ENCODE measurements around the gene CUL7. TPM values are rescaled to one million over a fixed set of nuclear protein-coding genes. Genes with fewer than 3 reads are reported as not detected.
"Not testable (repeated sequence)": the region's sequence is repeated elsewhere in the genome, so short reads cannot be mapped to it uniquely, and the experiment has no call there.

CUL7 gene
- total RNA-seq, 1 experiment from 2014 or later = 18.6 TPM

DNA sequence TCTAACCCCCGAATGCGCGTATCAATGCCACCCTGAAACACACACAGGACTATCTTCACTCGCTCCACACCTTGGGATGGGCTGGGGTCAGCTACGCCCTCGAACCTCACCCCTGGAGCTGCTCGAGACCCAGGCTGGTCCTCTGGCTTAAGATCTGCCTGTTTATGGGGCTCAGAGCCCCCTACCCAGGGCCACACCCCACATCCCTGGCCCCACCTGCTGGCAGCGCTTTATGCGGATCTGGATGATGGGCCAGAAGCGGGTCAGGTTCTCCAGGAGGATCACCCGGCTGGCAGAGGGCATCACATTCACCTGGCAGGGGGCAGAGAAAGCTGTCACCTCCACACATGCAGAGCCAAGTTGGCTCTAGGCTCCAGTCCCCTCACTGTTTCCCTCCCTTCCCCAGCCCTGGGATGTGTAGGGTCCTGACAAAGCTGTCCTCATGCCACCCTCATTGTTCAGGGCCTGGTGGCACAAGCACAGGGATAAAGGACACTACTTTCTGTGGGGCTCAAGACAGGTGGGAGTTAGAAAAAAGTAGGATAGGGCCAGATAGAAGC lies 8.2 kb downstream of the CUL7 start:
- intact Hi-C loops (cut with micrococcal nuclease) = no loop called here
- TF ChIP-seq EZH2phosphoT487 (IDR thresholded peaks at IDR 0.05; ENCODE audit: borderline replicate concordance, low read length) (no peak), EZH2 (IDR thresholded peaks at IDR 0.05; ENCODE audit: low read length, unreplicated experiment) (no peak)
- TF ChIP-seq, protein P1, sequence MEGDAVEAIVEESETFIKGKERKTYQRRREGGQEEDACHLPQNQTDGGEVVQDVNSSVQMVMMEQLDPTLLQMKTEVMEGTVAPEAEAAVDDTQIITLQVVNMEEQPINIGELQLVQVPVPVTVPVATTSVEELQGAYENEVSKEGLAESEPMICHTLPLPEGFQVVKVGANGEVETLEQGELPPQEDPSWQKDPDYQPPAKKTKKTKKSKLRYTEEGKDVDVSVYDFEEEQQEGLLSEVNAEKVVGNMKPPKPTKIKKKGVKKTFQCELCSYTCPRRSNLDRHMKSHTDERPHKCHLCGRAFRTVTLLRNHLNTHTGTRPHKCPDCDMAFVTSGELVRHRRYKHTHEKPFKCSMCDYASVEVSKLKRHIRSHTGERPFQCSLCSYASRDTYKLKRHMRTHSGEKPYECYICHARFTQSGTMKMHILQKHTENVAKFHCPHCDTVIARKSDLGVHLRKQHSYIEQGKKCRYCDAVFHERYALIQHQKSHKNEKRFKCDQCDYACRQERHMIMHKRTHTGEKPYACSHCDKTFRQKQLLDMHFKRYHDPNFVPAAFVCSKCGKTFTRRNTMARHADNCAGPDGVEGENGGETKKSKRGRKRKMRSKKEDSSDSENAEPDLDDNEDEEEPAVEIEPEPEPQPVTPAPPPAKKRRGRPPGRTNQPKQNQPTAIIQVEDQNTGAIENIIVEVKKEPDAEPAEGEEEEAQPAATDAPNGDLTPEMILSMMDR (conservative IDR thresholded peaks at IDR 0.05; ENCODE audit: low read depth, low read length) = no peak

GRCh38 chr6:43043310-43043709 lies 10.3 kb downstream of the CUL7 start:
- ATAC-seq (no peak), DNase-seq (no peak)
- CTCF ChIA-PET = no interaction called here
- no peaks in the 10 kb centered on the region for H4K20me1 ChIP-seq (ENCODE audit: low read length)
- H3F3A ChIP-seq (ENCODE audit: low read length, unreplicated experiment) = no peaks in the 10 kb centered on the region
- H3K9me2 ChIP-seq (replicated peaks; ENCODE audit: low read length) = no peaks in the 10 kb centered on the region
- POLR2A ChIA-PET (ENCODE audit: unreplicated experiment) = no interaction called here
- no peaks in the 10 kb centered on the region for H3K27me3 ChIP-seq (ENCODE audit: low read length)
- H3K27ac ChIP-seq (ENCODE audit: low read length) = no peak overlapping the region
- H3K9me3 ChIP-seq (ENCODE audit: low read length) = no peaks in the 10 kb centered on the region
- no TSS peak for BruUV-seq (replicated peaks)
- H3K9ac ChIP-seq (ENCODE audit: low read length) = no peak overlapping the region
- intact Hi-C loops (cut with micrococcal nuclease) = no loop called here
- no peaks in the 10 kb centered on the region for H3K4me1 ChIP-seq (ENCODE audit: insufficient read depth, low read length)
- H3K4me2 ChIP-seq (ENCODE audit: low read length) = no peak overlapping the region
- no peaks in the 10 kb centered on the region for H3K79me2 ChIP-seq (ENCODE audit: low read length)
- H3K36me3 ChIP-seq (ENCODE audit: low read depth, low read length) = peaks cover 3% of the 10 kb centered on the region
- no peak overlapping the region for H2AFZ ChIP-seq (ENCODE audit: low read length)
- TF ChIP-seq EZH2 (IDR thresholded peaks at IDR 0.05; ENCODE audit: low read length, unreplicated experiment) = no peak
- TF ChIP-seq, protein P1 (conservative IDR thresholded peaks at IDR 0.05; ENCODE audit: low read depth, low read length) = no peak
- H3K4me3 ChIP-seq (ENCODE audit: low read length) = no peak overlapping the region

More for the DNA sequence above, 8.2 kb downstream of the CUL7 start:
- H3K9ac ChIP-seq (ENCODE audit: low read length) = no peak overlapping the region
- POLR2A ChIA-PET (ENCODE audit: unreplicated experiment) = no interaction called here
- no peak for ATAC-seq
- H3K9me3 ChIP-seq (ENCODE audit: low read length) = no peaks in the 10 kb centered on the region
- no peaks in the 10 kb centered on the region for H3K9me2 ChIP-seq (replicated peaks; ENCODE audit: low read length)
- no peak for DNase-seq
- H4K20me1 ChIP-seq (ENCODE audit: low read length) = no peaks in the 10 kb centered on the region
- BruUV-seq (replicated peaks) = no TSS peak
- H3K79me2 ChIP-seq (ENCODE audit: low read length) = no peaks in the 10 kb centered on the region
- H3K27me3 ChIP-seq (ENCODE audit: low read length) = no peaks in the 10 kb centered on the region
- H3F3A ChIP-seq (ENCODE audit: low read length, unreplicated experiment) = no peaks in the 10 kb centered on the region
- H3K4me1 ChIP-seq (ENCODE audit: insufficient read depth, low read length) = no peaks in the 10 kb centered on the region
- no peak overlapping the region for H3K4me2 ChIP-seq (ENCODE audit: low read length)
- H3K27ac ChIP-seq (ENCODE audit: low read length) = no peak overlapping the region
- no peak overlapping the region for H2AFZ ChIP-seq (ENCODE audit: low read length)
- peaks cover 3% of the 10 kb centered on the region for H3K36me3 ChIP-seq (ENCODE audit: low read depth, low read length)
- CTCF ChIA-PET = no interaction called here
- no peak overlapping the region for H3K4me3 ChIP-seq (ENCODE audit: low read length)

GRCh38 chr6:43041475-43041874 lies 12.2 kb downstream of the CUL7 start:
- H3K4me1 ChIP-seq (ENCODE audit: insufficient read depth, low read length); H3K27me3 ChIP-seq (ENCODE audit: low read length); H3K36me3 ChIP-seq (ENCODE audit: low read depth, low read length); H3K79me2 ChIP-seq (ENCODE audit: low read length); intact Hi-C loops (cut with micrococcal nuclease); H3K9me3 ChIP-seq (ENCODE audit: low read length); H3K27ac ChIP-seq (ENCODE audit: low read length); BruUV-seq (replicated peaks); CTCF ChIA-PET; H4K20me1 ChIP-seq (ENCODE audit: low read length); H3K4me2 ChIP-seq (ENCODE audit: low read length); H3F3A ChIP-seq (ENCODE audit: low read length, unreplicated experiment); H2AFZ ChIP-seq (ENCODE audit: low read length); H3K9ac ChIP-seq (ENCODE audit: low read length); ATAC-seq; DNase-seq; POLR2A ChIA-PET (ENCODE audit: unreplicated experiment); H3K4me3 ChIP-seq (ENCODE audit: low read length); H3K9me2 ChIP-seq (replicated peaks; ENCODE audit: low read length): not testable (repeated sequence)
